ENCODE data around the gene TMEM95.

GRCh38 chr17:7309628-7310027 lies 45.3 kb upstream of the TMEM95 start:
- TF ChIP-seq CEBPB (IDR thresholded peaks at IDR 0.05; ENCODE audit: low read depth, low read length) (no peak), BRCA1 (IDR thresholded peaks at IDR 0.05; ENCODE audit: low read depth, low read length) (no peak), POLR2AphosphoS5 (IDR thresholded peaks at IDR 0.05; ENCODE audit: low read depth, low read length) (peak; percentile 39), YY1 (IDR thresholded peaks at IDR 0.05; ENCODE audit: low read depth, low read length) (no peak), RAD21 (IDR thresholded peaks at IDR 0.05 in 1 of 2, conservative IDR thresholded peaks at IDR 0.05 in 1 of 2; ENCODE audit: low read depth in 2 of 2, low read length in 2 of 2) (no peak), JUND (IDR thresholded peaks at IDR 0.05; ENCODE audit: low read length) (no peak), EZH2 (IDR thresholded peaks at IDR 0.05; ENCODE audit: low read depth, low read length, severe bottlenecking) (no peak), MAFK (IDR thresholded peaks at IDR 0.05; ENCODE audit: low read depth, low read length) (no peak), POLR2A (IDR thresholded peaks at IDR 0.05; ENCODE audit: control extremely low read depth in 1 of 2, low read depth in 2 of 2, low read length in 2 of 2) (no peak), GABPA (IDR thresholded peaks at IDR 0.05; ENCODE audit: borderline replicate concordance, insufficient read depth, low read length) (no peak), CBX5 (IDR thresholded peaks at IDR 0.05; ENCODE audit: low read depth, low read length) (no peak)
- TF ChIP-seq, protein P1, sequence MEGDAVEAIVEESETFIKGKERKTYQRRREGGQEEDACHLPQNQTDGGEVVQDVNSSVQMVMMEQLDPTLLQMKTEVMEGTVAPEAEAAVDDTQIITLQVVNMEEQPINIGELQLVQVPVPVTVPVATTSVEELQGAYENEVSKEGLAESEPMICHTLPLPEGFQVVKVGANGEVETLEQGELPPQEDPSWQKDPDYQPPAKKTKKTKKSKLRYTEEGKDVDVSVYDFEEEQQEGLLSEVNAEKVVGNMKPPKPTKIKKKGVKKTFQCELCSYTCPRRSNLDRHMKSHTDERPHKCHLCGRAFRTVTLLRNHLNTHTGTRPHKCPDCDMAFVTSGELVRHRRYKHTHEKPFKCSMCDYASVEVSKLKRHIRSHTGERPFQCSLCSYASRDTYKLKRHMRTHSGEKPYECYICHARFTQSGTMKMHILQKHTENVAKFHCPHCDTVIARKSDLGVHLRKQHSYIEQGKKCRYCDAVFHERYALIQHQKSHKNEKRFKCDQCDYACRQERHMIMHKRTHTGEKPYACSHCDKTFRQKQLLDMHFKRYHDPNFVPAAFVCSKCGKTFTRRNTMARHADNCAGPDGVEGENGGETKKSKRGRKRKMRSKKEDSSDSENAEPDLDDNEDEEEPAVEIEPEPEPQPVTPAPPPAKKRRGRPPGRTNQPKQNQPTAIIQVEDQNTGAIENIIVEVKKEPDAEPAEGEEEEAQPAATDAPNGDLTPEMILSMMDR (IDR thresholded peaks at IDR 0.05; ENCODE audit: control extremely low read depth in 1 of 3, insufficient read depth in 1 of 3, low read depth in 1 of 3, low read length in 3 of 3), result no peak
- TF ChIP-seq, protein P2, sequence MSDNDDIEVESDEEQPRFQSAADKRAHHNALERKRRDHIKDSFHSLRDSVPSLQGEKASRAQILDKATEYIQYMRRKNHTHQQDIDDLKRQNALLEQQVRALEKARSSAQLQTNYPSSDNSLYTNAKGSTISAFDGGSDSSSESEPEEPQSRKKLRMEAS (IDR thresholded peaks at IDR 0.05), result no peak

Measured in H1 (cell line).